Osteoblast (primary cell): Measurements from ENCODE around the gene RHEBL1. TPM values are rescaled to one million over a fixed set of nuclear protein-coding genes. Genes with fewer than 3 reads are reported as not detected.

Experiments used
- DNase-seq: peaks from one replicate; pipeline ENCODE4 v3.0.0; 2011; ENCODE audit warnings: low spot score, mixed read lengths; ENCODE audit not compliant: insufficient read length; ENCODE audit errors: missing footprints
- H2AFZ ChIP-seq: 2 replicates; pipeline ENCODE4 v1.6.0; 2011; ENCODE audit warnings: mild to moderate bottlenecking, low read length
- H3K27ac ChIP-seq: 2 replicates; pipeline ENCODE4 v1.5.1; 2011; ENCODE audit warnings: mild to moderate bottlenecking, low read depth, low read length, moderate library complexity
- H3K27me3 ChIP-seq: 2 replicates; pipeline ENCODE4 v1.6.0; 2012; ENCODE audit warnings: mild to moderate bottlenecking, control low read depth, inconsistent platforms, low read length, moderate library complexity; ENCODE audit not compliant: insufficient read depth
- H3K36me3 ChIP-seq: 2 replicates; pipeline ENCODE4 v1.5.1; 2011; ENCODE audit warnings: mild to moderate bottlenecking, low read length, control low read depth, moderate library complexity; ENCODE audit not compliant: insufficient read depth
- H3K4me1 ChIP-seq: 2 replicates; pipeline ENCODE4 v1.5.1; 2011; ENCODE audit warnings: mild to moderate bottlenecking, low read length, control low read depth, moderate library complexity; ENCODE audit not compliant: insufficient read depth
- H3K4me2 ChIP-seq: 2 replicates; pipeline ENCODE4 v1.6.0; 2011; ENCODE audit warnings: mild to moderate bottlenecking, low read length; ENCODE audit not compliant: insufficient read depth
- H3K4me3 ChIP-seq: fragments of 200-600 bp; sonication (generic); 3 replicates; pipeline ENCODE4 v1.5.1; 2012; ENCODE audit warnings: mild to moderate bottlenecking, low read length, inconsistent platforms; ENCODE audit not compliant: insufficient read depth
- H3K79me2 ChIP-seq: 2 replicates; pipeline ENCODE4 v1.6.0; 2012; ENCODE audit warnings: mild to moderate bottlenecking, low read length, control low read depth, inconsistent platforms; ENCODE audit not compliant: insufficient read depth
- H3K9me3 ChIP-seq: 2 replicates; pipeline ENCODE4 v1.5.1; 2011; ENCODE audit warnings: low read depth, low read length, control low read depth
- H4K20me1 ChIP-seq: 2 replicates; pipeline ENCODE4 v1.6.0; 2012; ENCODE audit warnings: mild to moderate bottlenecking, low read length, control low read depth; ENCODE audit not compliant: insufficient read depth
- total RNA-seq: library from RNA; depleted of rRNA; stranded (reverse); fragments of >200 nt; gene quantifications from 2 replicates; pipeline ENCODE4 v1.2.3, GENCODE V29; 2012
- TF ChIP-seq, protein P1 (sequence below): IDR thresholded peaks from 2 replicates; pipeline ENCODE4 v1.5.1; 2011; ENCODE audit warnings: mild to moderate bottlenecking, low read depth, low read length, moderate library complexity; ENCODE audit errors: extremely low read depth

The RHEBL1 gene
- total RNA-seq, 1 donor: 0.72 TPM

DNA sequence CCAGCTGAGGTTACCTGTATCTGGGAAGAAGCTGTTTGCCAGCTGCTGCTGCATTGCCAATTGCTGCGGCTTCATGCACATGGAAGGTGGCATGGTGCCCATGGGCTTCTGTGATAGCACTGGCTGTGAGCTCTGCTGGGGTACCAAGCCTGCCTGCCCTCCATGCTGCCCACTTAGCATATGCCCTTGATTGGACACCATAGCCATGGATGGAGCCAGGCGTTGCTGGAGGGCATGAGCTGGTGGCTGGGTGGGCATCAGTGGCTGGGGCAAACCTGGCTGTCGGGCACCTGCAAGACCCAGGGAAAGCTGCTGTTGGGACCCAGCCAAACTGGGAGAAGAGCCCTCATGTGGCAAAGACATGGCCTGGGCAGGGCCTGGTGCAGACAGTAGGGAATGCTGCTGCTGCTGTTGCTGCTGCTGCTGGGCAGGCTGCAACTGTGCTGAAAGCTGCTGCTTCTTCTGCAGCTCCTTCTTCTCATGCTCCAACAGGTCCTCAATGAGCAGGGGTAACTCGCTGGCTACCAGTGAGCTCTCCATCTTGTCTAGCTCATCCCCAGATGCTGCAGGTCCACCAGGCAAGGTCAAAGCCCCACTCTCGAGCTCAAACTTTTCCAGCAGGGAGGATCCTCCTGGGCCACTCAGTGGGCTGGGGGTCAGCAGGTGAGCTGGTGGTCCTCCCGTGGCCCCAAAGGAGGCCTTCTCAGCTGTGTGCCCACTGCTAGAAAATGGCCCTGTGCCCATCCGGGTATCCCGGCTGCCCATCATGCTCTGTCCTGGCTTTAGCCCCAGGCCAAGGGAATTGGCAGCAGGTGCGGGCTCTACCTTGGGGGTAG lies 32.5 kb downstream of the RHEBL1 start:
- H3K4me2 ChIP-seq: no peak overlapping the region
- H3K79me2 ChIP-seq: peaks cover 6% of the 10 kb centered on the region
- H4K20me1 ChIP-seq: peaks cover 31% of the 10 kb centered on the region
- H3K27ac ChIP-seq: no peak overlapping the region
- H2AFZ ChIP-seq: no peak overlapping the region
- peak; percentile 63 for DNase-seq
- TF ChIP-seq, protein P1, sequence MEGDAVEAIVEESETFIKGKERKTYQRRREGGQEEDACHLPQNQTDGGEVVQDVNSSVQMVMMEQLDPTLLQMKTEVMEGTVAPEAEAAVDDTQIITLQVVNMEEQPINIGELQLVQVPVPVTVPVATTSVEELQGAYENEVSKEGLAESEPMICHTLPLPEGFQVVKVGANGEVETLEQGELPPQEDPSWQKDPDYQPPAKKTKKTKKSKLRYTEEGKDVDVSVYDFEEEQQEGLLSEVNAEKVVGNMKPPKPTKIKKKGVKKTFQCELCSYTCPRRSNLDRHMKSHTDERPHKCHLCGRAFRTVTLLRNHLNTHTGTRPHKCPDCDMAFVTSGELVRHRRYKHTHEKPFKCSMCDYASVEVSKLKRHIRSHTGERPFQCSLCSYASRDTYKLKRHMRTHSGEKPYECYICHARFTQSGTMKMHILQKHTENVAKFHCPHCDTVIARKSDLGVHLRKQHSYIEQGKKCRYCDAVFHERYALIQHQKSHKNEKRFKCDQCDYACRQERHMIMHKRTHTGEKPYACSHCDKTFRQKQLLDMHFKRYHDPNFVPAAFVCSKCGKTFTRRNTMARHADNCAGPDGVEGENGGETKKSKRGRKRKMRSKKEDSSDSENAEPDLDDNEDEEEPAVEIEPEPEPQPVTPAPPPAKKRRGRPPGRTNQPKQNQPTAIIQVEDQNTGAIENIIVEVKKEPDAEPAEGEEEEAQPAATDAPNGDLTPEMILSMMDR: no peak
- no peaks in the 10 kb centered on the region for H3K27me3 ChIP-seq
- H3K36me3 ChIP-seq: peaks cover 82% of the 10 kb centered on the region
- H3K9me3 ChIP-seq: no peaks in the 10 kb centered on the region
- H3K4me1 ChIP-seq: no peaks in the 10 kb centered on the region
- H3K4me3 ChIP-seq: no peak overlapping the region

DNA sequence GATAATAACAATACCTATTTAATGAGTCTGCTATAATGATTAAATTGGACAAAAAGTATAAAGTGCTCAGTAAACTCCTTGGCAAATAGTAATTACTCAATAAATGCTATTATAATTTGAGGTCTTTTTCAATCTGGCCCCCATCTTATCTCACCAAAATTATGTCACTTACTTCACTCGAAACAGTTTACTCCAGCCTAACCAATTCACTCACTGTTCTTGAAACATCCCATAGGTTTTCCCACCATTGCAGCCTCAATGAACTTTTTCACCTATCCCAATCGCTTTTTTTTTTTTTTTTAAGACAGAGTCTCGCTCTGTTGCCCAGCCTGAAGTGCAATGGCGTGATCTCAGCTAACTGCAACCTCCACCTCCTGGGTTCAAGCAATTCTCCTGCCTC lies 33.8 kb downstream of the RHEBL1 start:
- TF ChIP-seq, protein P1: no peak
- peak; percentile 1 for DNase-seq
- no peak overlapping the region for H3K4me3 ChIP-seq
- H3K36me3 ChIP-seq: peaks cover 87% of the 10 kb centered on the region
- peaks cover 6% of the 10 kb centered on the region for H3K79me2 ChIP-seq
- peaks cover 26% of the 10 kb centered on the region for H4K20me1 ChIP-seq
- H2AFZ ChIP-seq: no peak overlapping the region
- no peaks in the 10 kb centered on the region for H3K4me1 ChIP-seq
- no peak overlapping the region for H3K27ac ChIP-seq
- H3K9me3 ChIP-seq: no peaks in the 10 kb centered on the region
- H3K27me3 ChIP-seq: no peaks in the 10 kb centered on the region
- H3K4me2 ChIP-seq: no peak overlapping the region

DNA sequence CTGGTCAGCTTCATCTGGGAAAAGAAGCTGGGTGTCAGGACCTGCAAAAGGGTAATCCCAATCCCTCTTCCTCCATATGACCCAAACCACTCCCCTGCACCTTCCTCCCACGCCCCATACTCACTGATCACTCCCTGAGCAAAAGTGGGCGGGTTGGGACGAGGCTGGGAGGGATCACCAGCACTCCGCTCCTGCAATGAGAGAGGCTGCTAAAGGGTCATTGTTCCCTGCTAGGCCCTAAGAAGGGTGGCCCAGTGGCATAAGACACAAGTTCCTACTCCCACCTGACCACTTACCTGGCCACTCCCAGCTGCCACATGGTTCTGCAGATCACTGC lies 35.5 kb downstream of the RHEBL1 start:
- H3K4me2 ChIP-seq: no peak overlapping the region
- H3K4me1 ChIP-seq: no peaks in the 10 kb centered on the region
- TF ChIP-seq, protein P1: no peak
- no peak overlapping the region for H3K4me3 ChIP-seq
- H3K79me2 ChIP-seq: peaks cover 9% of the 10 kb centered on the region
- H3K27me3 ChIP-seq: no peaks in the 10 kb centered on the region
- peaks cover 84% of the 10 kb centered on the region for H3K36me3 ChIP-seq
- no peak overlapping the region for H3K27ac ChIP-seq
- H4K20me1 ChIP-seq: peaks cover 26% of the 10 kb centered on the region
- peak; percentile 75 for DNase-seq
- no peaks in the 10 kb centered on the region for H3K9me3 ChIP-seq
- H2AFZ ChIP-seq: no peak overlapping the region

DNA sequence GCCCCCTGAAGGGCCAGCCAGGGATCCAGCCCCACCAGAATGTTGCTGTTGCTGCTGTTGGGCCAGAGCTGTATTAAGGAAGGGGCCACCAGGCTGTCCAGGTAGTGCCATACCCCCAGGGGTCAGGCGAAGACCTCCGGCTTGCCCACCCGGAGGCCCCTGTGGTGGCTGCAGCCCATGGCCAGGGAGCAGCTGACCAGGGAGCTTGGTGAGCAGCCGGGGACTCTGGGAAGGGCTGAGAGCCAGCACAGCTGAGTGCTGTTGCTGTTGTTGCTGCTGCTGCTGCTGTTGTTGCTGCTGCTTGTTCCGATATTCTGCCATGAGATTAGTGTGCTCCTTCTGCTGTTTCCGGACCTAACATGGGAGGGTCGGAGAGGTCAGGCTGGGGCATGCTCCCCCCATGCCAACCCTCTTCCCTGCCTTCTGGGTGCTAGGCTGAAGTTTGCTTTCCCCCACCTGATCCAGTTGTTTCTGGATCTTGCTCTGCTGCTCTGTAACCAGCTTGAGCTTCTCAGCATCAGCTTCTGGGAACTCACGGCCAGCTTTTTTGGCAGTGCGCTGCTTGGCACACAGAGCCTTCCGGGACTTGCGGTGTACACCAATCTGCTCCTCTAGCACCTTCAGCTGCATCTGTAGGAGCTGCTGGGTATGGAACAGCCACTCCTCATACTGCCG lies 36.0 kb downstream of the RHEBL1 start:
- Histone ChIP-seq H4K20me1 (peaks cover 26% of the 10 kb centered on the region), H2AFZ (no peak overlapping the region), H3K4me1 (no peaks in the 10 kb centered on the region), H3K36me3 (peaks cover 84% of the 10 kb centered on the region), H3K4me2 (no peak overlapping the region), H3K4me3 (no peak overlapping the region), H3K79me2 (peaks cover 10% of the 10 kb centered on the region), H3K9me3 (no peaks in the 10 kb centered on the region), H3K27ac (no peak overlapping the region), H3K27me3 (no peaks in the 10 kb centered on the region)
- TF ChIP-seq, protein P1: no peak
- peak; percentile 3 for DNase-seq
